ENCODE results near the gene ADAM17.
"Not testable (repeated sequence)": the region's sequence is repeated elsewhere in the genome, so short reads cannot be mapped to it uniquely, and the experiment has no call there.

The ADAM17 gene

DNA sequence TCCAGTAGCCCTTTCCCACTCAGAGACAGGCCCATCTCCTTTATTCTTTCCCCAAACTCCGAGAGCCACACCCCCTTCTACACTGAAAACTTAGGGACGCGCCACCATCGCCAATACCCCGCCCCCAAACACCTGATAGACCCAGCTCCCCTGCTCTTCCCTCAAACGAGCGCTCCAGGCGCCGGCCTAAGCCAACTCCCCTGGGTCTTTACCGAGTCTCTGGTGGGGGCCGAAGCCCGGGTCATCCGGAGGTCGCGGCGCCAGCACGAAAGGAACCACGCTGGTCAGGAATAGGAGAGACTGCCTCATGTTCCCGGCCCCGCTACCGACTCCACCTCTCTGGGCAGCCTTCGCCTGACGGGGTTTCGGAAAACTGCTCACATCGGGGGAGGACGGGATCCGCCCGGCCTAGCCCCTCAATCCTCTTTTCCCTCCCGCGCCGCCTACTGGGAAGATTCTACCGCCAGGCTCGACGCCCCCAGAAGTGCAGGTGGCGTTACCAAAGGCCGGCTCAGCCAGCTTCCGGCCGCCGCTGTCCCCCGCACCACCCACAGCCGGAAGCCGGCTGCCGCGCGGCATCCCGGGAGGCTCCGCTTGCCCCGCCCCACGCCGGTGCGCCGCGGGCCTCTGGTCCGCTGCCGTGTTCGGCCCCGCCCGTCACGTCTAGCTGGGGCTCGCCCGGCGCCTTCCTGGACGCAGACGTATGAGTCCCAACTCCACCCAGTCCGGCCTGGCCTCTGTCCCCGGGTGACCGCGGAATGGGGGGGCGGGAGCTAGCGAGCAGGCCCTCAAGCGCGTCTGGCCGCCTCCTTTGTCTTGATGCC is at the start of gene ADAM17:
Gene ADAM17, minus strand, starts transcription at position 534 of the 824 bp plus-strand sequence. Its CDS starts 225 bp downstream, at position 309.
- DNase-seq: peak; percentile 91 to 93

DNA sequence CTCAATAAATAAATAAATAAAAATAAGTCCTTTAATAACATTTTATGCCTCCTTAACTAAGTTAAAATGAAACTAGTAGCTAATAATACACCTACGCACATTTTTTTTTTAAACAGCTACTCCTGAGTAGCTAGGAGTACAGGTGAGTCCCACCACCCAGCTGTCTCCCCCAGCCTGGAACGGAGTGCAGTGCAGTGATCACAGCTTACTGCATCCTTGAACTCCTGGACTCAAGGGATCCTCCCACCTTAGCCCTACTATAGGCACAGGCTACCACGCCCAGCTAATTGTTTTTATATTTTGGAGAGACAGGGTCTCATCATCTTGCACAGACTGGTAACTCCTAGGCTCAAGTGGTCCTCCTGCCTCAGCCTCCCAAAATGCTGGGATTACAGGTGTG is 46.8 kb upstream of the ADAM17 start:
- DNase-seq: no peak

DNA sequence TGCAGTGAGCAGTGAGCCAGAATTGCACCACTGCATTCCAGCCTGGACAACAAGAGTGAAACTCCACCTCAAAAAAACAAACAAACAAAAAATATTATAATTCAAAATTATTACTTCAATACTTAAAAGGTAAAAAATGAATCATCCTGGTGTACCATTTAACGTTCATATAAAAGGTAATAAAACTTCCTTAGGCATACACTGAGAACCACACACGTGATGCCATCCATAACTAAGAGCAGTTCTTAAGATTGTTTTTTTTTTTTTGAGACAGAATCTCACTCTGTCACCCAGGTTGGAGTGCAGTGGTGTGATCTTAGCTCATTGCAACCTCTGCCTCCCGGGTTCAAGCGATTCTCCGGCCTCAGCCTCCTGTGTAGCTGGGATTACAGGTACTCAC is 45.8 kb upstream of the ADAM17 start:
- no peak for DNase-seq

DNA sequence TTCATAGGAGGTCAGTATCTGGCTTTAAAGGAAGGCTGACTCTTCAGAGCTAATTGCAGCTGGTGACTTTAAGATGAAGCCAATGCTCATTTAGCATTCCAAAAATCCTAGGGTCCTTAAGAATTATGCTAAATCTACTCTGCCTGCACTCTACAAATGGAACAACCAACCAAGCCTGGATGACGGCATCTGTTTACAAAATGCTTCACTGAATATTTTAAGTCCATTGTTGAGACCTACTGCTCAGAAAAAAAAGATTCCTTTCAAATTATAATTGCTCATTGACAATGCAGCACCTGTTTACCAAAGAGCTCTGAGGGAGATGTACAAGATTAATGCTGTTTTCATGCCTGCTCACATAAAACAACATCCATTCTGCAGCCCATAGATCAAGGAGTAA is 43.8 kb upstream of the ADAM17 start:
- DNase-seq: no peak

DNA sequence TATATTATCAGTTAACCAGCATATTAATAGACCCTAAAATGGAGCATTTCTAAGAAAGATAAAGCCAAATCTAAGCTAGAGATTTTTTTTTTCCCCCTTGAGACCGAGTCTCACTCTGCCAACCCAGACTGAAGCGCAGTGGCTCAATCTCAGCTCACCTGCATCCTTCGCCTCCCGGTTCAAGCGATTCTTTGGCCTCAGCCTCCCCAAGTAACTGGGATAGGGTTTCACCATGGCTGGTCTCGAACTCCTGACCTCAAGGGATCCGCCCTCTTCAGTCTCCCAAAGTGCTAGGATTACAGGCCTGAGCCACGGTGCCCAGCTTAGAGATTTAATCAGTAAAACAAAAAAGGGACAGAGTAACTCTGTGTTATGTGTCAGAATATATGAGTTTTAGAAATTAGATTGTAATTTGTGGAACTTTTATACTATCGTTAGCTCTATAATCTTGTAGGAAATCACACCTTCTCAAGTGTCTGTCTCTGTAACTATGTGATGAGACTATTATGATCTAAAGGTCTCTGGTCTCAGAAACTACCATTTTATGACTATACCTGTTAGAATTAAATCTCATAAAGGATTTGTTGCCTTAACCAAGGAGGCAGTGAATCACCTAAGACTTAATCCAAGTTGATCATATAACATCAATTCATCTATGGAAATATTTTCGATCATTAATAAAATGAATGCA is 41.1 kb upstream of the ADAM17 start:
- DNase-seq: no peak

DNA sequence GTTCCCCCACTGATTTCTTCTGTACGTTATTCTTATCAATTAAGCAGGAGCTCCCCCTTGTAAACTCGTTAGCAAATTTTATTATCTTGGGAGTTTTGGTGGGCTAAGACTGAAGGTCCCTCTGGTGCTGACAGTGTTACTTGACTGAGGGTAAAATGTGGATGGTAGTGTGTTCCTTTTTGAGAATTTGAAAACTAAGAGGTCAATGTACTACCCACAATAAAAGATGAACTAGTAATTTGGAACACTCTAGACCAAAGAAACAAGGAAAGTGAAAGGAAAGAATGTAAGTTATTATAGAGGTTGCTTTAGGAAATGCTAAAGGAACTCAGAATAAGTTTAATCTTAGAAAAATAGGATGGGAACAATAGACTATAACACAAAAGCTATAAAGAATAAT is 40.1 kb upstream of the ADAM17 start:
- DNase-seq: no peak

DNA sequence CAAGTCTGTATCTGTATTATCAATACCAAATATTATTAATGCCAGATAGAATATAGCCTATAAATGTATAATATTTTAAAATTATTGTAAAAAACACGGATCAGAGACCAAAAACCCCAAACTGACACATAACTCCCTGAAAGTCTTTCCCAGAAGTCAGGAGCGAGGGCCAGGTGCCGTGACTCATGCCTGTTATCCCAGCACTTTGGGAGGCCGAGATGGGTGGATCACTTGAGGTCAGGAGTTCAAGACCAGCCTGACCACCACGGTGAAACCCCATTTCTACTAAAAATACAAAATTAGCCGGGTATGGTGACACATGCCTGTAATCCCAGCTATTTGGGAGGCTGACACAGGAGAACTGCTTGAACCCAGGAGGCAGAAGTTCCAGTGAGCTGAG is 39.6 kb upstream of the ADAM17 start:
- not testable (repeated sequence) for DNase-seq

DNA sequence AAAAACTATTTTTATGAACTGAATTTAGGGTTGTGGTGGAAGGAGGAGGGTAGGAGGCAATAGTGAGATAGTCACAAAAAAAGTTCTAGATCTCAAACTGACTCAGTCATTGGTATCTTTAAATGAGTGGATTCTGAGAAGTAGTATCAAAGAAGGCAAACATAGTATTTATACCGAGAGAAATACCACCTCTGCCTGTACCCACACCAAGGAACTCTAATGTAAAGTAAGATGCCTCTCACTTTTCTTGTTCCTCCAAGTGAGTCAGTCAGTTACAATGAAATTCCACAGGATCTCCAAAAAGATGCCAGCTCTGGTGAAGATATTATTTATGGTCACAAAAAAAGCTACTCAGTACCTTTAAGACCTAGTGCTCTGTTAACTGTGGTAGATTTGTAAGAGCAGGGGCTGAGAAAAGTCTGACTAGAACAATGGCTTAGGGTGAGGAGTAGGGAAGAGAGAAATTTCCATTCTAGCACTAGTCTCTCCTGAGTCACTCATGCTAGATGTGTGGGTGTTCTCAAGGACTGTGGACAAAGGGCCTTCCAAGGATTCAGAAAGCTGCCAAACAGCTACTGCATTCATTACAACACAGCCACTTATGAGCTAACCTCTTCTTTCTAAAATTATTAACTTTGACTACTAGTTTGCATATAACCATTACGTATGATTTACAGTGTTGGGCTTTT is 38.9 kb upstream of the ADAM17 start:
- no peak for DNase-seq

DNA sequence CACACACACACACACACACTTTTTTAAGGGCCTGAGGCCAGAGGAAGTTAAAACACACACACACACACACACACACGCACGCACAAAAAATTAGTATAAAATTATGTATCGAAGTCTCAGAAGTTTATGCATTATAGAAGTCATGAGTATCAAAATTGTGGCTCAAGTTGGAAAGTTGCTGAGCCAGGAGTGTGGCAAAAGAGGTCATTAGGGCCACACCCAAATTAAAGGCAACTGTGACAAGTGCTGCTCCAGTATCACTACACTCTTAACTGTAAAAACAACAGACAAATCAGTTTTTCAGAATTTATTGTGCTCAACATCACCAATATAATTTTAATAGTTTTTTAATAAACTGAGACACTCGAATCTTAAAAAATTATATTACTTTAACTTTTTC is 38.3 kb upstream of the ADAM17 start:
- DNase-seq: no peak

DNA sequence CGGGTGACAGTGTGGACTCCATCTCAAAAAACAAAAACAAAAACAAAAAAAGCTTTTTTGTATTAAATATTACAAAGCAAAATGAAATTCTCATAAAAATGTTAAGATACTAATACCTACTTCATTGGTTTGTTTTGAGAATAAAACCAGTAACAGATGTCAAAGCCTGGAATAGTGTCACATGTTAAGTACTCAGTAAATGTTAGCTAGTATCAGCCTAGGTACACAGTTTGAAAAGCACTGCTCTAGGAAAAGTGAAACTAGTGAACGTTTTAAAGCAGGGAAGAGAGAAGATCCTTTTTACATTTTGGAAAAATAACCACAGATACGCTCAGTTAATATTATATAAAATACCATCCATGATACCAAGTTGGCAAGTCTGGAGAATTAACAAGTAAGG is 37.1 kb upstream of the ADAM17 start:
- DNase-seq: no peak

DNA sequence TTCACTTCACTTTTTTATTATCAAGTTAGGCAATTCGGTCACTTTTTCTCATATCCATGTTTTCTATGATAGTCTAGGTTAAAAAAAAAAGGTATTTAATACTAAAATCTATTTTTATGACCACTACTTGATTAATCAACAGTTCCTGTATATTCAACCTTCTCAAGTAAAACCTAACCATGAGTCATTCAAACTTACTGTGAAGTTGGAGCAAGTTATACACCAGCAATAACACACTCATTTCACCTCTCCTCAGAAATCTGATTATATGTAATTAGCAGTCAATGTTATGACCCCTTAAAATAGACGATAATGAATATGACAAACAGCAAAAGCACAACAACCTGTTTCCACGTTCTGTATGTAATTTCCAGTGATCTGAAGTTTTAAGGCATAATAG is 35.0 kb upstream of the ADAM17 start:
- DNase-seq: no peak

DNA sequence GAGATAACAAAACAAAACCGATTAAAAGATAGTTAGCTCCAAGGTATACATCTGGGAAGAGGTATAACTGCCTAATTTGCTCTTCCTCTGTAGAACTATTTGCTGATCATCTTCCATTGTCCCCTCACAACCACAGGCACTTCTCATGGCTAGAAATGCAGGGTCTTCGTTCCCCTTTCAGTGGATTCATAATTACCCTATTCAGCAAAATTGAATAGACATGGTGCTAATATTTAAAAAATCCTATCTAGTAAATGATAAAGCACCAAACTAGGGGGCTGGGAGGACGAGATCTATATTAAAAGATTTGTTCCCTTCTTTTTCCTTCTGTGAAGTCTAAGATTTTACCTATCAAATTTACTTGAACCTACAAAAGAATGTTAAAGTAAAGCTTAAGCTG is 30.8 kb upstream of the ADAM17 start:
- DNase-seq: no peak

DNA sequence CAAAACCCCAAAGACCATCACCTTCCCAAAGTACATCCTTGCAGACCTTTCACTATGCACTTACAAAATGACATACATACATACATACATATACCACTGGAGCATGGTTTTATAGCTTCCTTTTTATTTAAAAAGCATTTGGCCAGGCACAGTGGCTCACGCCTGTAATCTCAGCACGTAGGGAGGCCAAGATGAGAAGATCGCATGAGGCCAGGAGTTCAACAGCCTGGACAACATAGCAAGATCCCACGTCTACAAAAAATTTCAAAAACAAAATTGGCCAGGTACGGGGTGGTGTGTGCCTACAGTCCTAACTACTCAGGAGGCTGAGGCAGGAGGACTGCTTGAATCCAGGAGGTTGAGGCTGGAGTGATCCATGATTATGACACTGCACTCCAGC is 29.9 kb upstream of the ADAM17 start:
- DNase-seq: no peak

DNA sequence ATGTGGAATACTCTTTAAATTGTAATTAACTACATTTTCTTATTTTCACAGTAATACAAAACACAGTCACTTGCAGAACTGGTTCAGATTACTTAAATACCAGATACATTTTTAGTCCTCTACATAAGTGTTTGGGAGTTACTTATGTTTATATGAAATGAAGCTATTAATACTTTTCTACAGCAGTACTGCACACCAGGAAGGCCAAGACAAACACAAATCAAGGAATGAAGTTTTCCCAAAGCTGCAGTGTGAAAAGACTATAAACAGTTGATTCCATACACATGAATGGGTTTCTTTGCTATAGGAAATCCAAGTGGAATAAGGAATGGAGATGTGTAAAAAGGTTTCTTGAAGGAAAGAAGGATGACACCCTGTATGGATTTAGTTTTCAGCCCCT is 29.3 kb upstream of the ADAM17 start:
- not testable (repeated sequence) for DNase-seq

DNA sequence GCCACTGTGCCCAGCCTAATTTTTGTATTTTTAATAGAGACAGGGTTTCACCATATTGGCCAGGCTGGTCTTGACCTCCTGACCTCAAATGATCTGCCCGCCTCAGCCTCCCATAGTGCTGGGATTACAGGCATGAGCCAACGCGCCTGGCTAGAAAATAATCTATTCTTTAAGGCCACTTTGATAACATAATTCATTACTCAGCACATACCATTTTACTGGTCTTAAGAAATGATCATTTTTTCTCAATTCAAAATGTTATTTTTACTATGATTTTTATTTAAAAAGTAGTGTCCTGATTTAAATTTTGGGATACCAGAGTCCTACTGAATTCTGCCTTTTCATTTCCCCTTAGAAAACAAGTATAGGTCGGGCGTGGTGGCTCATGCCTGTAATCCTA is 27.0 kb upstream of the ADAM17 start:
- no peak for DNase-seq

DNA sequence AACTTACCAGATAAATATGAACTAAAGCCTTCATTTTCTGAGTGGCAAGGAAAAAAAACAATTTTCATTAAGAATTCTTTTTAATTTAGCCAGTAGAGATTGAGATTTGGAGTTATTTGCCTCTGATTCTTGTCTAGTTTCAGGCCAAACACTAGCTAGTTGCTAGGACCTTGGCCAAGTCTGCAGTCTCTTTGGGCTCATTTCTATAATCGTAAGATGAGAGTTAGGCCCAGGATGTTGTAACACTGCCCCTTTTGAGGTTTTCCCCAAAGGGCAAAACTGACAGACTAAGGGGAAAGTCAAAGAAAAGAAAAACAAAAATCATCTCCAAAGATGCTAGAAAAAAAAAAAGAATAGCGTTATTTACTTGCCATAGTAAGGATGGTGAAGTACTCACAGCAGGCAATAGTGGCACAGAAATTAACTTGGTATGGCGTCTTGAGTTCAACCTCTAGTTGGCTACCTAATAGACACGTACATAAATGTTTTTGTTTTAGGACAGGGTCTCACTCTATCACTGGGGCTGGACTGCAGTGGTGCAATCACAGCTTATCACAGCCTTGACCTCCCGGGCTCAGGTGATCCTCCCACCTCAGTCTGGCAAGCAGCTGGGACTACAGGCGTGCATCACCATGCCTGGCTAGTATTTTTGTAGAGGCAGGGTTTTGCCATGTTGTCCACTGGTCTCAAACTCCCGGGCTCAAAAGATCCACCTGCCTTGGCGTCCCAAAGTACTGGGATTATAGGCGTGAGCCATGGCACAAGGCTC is 23.0 kb upstream of the ADAM17 start:
- DNase-seq: no peak

DNA sequence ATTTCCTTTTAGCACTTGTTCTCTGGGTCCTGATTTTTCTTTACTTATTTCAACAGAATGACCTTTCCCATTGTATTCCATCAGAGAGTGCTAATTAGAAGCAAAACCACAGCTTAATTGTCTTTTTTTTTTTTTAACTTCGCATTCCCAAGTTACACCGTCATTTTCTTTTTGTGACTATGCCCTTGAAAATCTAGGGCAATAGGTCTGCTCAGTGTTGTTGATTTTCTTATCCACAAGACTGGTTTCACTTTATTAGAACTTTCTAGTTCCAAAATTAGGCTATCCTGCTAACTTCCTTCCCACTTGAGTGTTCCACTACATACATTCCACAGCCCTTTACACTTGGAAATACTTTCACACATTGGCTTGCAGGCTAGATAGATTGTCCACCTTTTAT is 18.7 kb upstream of the ADAM17 start:
- DNase-seq: no peak

DNA sequence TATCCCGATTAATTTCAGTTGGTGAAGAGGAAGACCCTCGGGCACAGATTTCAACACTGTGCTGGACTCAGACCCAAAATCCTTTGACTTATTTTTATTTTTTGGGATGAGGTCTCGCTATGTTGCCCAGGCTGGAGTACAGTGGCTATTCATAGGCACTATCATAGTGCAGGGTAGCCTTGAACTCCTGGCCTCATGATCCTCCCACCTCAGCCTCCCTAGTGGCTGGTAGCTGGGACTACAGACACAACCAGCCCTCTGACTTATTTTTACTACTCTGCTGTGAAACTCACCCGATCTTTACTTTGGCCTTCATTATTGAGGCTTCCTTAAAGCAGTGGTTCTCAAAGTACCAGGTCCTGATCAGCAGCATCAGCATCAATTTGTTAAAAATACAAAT is 18.2 kb upstream of the ADAM17 start:
- DNase-seq: no peak

DNA sequence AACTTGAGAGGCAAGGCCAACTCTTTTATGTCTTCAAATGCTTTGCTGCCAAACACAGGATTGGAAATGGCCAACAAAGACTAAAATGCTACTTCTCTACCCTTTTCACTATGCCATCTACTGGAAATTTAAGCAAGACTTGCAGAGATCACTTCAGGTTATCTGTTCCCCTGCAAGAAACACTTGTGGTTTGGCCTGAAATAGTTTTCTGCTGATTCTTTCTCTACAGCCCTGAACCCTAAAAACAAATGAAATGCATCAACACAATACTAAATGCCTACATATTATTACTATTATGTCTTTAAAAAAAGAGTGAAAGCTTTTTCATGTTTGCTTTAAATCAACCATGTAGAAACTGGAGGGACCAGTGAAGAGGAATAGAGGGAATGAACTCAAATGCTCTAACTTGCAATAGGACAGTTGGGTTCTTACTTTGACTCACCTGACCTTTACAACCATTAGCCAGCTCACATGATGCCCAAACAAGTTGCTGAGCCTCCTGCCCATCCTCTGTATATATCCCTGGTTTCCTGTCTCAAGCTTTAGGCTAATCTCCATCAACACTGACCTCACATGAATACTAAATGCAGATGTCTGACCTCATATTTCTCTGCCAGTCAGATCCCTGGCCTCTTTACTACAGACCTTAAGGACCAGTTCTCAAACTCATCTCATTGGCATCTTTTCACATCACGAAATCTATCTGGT is 17.5 kb upstream of the ADAM17 start:
- no peak for DNase-seq

DNA sequence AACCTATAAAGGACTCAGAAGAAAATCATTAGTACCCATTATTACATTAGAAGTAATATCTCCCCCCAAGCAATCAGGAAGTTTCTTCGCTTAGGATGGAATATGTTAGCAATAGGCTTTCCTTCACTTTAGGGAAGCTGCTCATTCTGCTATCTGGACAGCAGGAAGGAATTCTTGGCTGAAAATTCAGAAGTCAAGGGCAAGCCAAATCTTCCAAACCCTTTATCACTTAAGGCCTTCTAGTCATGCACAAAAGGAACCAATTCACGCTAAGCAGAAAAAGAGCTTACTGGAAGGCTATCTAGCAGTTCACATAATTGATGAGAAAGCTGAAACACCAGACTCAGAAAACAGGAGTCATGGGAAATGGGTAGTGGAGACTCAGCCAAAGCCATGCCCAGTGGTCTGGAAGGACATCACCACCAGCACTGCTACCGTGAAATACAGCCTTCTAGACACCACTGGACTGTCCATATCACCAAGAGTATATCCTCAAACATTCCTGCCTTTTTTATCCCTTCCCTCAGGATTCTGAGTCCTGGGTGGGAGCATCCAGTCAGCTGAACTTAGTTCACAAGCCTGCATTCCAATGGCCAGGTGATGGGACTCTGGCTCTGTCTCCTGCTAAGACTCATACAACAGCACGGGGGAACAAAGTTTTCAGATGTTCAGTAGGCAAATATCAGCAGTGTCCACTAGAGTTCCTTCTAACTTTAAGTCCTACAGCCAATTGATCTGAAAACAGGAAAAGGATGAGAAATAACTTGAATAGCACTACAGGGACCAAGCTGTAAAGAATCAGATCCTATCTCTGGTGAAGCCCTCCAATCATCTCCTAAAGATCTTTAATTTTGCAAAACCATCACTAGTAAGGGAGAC is 14.8 kb upstream of the ADAM17 start:
- no peak for DNase-seq

DNA sequence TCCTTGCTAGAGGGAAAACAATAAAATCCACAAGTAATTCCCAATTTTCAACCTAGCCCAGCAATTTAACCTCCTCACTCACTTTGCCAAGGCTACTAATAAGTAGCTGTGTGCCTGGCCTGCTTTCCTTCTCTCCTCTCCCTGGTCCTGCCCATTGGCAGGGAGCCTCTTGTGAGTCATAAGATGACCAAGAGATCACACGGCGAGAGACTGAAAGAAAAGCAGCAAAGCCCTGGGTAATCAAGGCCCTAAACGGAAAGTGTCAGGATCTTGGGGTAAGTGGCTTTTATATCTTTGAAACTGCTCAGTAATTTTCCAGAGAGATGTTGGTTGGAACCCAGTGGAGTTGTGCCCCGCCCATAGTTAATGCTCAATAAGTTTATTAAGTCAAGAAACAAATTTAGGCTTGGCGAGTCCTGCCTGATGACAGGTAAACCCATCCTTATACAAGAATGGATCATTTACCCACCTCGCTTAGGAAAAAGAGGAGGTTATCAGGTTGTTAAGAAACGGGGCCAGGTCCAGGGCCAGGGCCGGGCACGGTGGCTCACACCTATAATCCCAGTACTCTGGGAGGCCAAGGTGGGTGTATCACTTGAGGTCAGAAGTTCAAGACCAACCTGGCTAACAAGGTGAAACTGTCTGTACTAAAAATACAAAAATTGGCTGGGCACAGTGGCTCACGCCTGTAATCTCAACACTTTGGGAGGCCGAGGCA is 10.0 kb upstream of the ADAM17 start:
- no peak for DNase-seq
